Smooth muscle cell (in vitro differentiated cells): ENCODE data around the gene EIF3B. TPM values are rescaled to one million over a fixed set of nuclear protein-coding genes. Genes with fewer than 3 reads are reported as not detected.
"Not testable (repeated sequence)": the region's sequence is repeated elsewhere in the genome, so short reads cannot be mapped to it uniquely, and the experiment has no call there.

Experiments used
- DNase-seq: peaks from one replicate; lab custom pipeline; 2025; ENCODE audit not compliant: unreplicated experiment; lab: John Stamatoyannopoulos, UW
- H2AFZ ChIP-seq: fragments of 200-600 bp; sonication (generic); 2 replicates; pipeline ENCODE4 v1.6.0; 2016; ENCODE audit warnings: antibody characterized with exemption, low read depth, mild to moderate bottlenecking
- H3F3A ChIP-seq: fragments of 200-600 bp; sonication (generic); 2 replicates; pipeline ENCODE4 v1.6.0; 2017; ENCODE audit warnings: antibody characterized with exemption, low read depth
- H3K27ac ChIP-seq: fragments of 200-600 bp; sonication (generic); 2 replicates; pipeline ENCODE4 v1.5.1; 2016; ENCODE audit warnings: low read depth, mild to moderate bottlenecking
- H3K27me3 ChIP-seq: fragments of 200-600 bp; sonication (generic); 2 replicates; pipeline ENCODE4 v1.6.1; 2016; ENCODE audit warnings: low read depth, mild to moderate bottlenecking
- H3K36me3 ChIP-seq: fragments of 200-600 bp; sonication (generic); 2 replicates; pipeline ENCODE4 v1.5.1; 2016; ENCODE audit warnings: low read depth
- H3K4me1 ChIP-seq: fragments of 200-600 bp; sonication (generic); 2 replicates; pipeline ENCODE4 v1.5.1; 2016; ENCODE audit warnings: low read depth
- H3K4me2 ChIP-seq: fragments of 200-600 bp; sonication (generic); 2 replicates; pipeline ENCODE4 v1.6.0; 2016; ENCODE audit warnings: mild to moderate bottlenecking
- H3K4me3 ChIP-seq: fragments of 200-600 bp; sonication (generic); 2 replicates; pipeline ENCODE4 v1.5.1; 2016; ENCODE audit warnings: mild to moderate bottlenecking
- H3K79me2 ChIP-seq: fragments of 200-600 bp; sonication (generic); 2 replicates; pipeline ENCODE4 v1.6.0; 2016; ENCODE audit warnings: low read depth, mild to moderate bottlenecking
- H3K9ac ChIP-seq: fragments of 200-600 bp; sonication (generic); 2 replicates; pipeline ENCODE4 v1.6.0; 2016; ENCODE audit warnings: low read depth
- H3K9me3 ChIP-seq: fragments of 200-600 bp; sonication (generic); replicated peaks from 2 replicates; pipeline ENCODE4 v1.5.1; 2016; ENCODE audit warnings: low read depth
- H4K20me1 ChIP-seq: fragments of 200-600 bp; sonication (generic); 2 replicates; pipeline ENCODE4 v1.6.0; 2016; ENCODE audit warnings: low read depth
- WGBS: methylation state at CpG from one replicate; pipeline ENCODE4 v1.1.7; 2016; ENCODE audit warnings: low lambda C conversion rate; 5-methylcytosine and 5-hydroxymethylcytosine counted together
- polyA plus RNA-seq: library from polyadenylated mRNA; unstranded; fragments of >200 nt; fragmentation: Nextera tagmentation; extraction: Ambion mirVana; gene quantifications from 2 replicates; pipeline ENCODE4 v1.2.1, GENCODE V29; 2016
- total RNA-seq: library from RNA; depleted of rRNA; stranded (reverse); fragments of >200 nt; gene quantifications from 2 replicates; pipeline ENCODE4 v1.2.3, GENCODE V29; 2014
- TF ChIP-seq, protein P1 (sequence below): fragments of 200-600 bp; sonication (generic); IDR thresholded peaks from 2 replicates; pipeline ENCODE4 v1.5.1; 2017; ENCODE audit warnings: borderline replicate concordance, mild to moderate bottlenecking, antibody characterized with exemption; ENCODE audit not compliant: insufficient read depth, poor library complexity, severe bottlenecking

The EIF3B gene
- total and polyA plus RNA-seq, 2 experiments from 2014 or later, result 96.1 to 112 TPM

DNA sequence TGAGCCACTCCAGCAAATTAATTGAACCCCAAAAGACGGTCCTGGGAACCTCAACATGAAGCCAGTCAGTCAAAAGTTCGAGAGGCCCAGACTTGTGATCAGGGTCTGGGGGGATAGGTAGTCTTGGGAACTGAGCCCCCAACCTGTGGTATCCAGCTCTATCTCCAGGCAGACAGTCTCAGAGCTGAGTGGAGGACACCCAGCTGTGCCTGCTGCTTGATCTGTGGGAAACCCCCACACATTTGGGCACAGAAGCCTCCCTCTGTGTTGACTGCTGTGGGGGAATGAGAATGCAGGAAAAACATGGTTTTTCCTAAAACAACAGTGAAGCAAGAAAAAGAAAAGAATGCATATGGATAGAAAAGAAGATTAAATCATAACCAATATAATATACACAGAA is 24.1 kb upstream of the EIF3B start:
- Histone ChIP-seq H4K20me1 (no peaks in the 10 kb centered on the region), H3F3A (no peaks in the 10 kb centered on the region), H3K36me3 (no peaks in the 10 kb centered on the region), H3K4me1 (no peaks in the 10 kb centered on the region), H3K9ac (no peak overlapping the region), H2AFZ (no peak overlapping the region), H3K4me2 (no peak overlapping the region), H3K79me2 (no peaks in the 10 kb centered on the region), H3K4me3 (no peak overlapping the region), H3K27ac (no peak overlapping the region), H3K9me3 (no peaks in the 10 kb centered on the region), H3K27me3 (no peaks in the 10 kb centered on the region)
- TF ChIP-seq, protein P1, sequence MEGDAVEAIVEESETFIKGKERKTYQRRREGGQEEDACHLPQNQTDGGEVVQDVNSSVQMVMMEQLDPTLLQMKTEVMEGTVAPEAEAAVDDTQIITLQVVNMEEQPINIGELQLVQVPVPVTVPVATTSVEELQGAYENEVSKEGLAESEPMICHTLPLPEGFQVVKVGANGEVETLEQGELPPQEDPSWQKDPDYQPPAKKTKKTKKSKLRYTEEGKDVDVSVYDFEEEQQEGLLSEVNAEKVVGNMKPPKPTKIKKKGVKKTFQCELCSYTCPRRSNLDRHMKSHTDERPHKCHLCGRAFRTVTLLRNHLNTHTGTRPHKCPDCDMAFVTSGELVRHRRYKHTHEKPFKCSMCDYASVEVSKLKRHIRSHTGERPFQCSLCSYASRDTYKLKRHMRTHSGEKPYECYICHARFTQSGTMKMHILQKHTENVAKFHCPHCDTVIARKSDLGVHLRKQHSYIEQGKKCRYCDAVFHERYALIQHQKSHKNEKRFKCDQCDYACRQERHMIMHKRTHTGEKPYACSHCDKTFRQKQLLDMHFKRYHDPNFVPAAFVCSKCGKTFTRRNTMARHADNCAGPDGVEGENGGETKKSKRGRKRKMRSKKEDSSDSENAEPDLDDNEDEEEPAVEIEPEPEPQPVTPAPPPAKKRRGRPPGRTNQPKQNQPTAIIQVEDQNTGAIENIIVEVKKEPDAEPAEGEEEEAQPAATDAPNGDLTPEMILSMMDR, result no peak
- 95% methylated on average over 2 of the region's 2 CpGs for WGBS
- no peak for DNase-seq

DNA sequence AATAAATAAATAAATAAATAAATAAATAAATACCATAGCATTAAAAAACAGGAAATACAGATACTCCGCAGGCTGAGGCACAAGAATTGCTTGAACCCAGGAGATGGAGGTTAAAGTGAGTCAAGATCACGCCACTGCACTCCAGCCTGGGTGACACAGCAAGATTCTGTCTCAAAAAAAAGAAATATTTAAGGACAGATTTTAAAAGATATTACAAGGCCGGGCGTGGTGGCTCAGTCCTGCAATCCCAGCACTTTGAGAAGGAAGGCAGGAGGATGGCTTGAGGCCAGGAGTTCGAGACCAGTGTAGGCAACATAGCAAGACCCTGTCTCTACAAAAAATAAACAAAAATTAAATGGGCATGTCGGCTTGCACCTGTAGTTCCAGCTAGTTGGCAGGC is 22.9 kb upstream of the EIF3B start:
- Histone ChIP-seq H3K4me1 (no peaks in the 10 kb centered on the region), H3K27me3 (no peaks in the 10 kb centered on the region), H3K27ac (no peak overlapping the region), H3K79me2 (no peaks in the 10 kb centered on the region), H4K20me1 (no peaks in the 10 kb centered on the region), H3K4me2 (no peak overlapping the region), H3K4me3 (no peak overlapping the region), H3K9me3 (no peaks in the 10 kb centered on the region), H2AFZ (no peak overlapping the region), H3K9ac (no peak overlapping the region), H3F3A (no peaks in the 10 kb centered on the region), H3K36me3 (no peaks in the 10 kb centered on the region)
- WGBS, result 98% methylated on average over 6 of the region's 6 CpGs
- TF ChIP-seq, protein P1, result no peak
- no peak for DNase-seq

DNA sequence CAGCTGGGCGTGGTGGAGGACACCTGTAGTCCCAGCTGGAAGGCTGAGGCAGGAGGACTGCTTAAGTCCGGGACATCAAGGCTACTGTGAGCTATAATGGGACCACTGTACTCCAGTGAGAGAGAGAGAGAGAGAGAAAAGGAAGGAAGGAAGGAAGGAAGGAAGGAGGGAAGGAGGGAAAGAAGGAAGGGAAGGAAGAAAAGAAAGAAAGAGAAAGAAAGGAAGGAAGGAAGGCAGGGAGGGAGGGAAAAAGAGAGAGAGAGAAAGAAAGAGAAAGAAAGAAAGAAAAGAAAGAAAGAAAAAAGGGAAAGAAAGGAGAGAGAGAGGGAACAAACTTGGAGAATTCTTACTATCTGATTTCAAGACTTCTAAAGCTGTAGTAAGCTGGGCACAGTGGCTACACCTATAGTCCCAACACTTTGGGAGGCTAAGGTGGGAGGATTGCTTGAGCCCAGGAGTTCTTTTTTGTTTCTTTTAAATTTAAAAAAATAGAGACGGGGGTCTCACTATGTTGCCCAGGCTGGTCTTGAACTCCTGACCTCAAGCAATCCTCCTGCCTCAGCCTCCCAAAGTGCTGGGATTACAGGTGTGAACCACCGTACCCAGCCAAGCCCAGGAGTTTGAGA is 21.9 kb upstream of the EIF3B start:
- H3K79me2 ChIP-seq, H3K9me3 ChIP-seq, H3K36me3 ChIP-seq, DNase-seq, H3F3A ChIP-seq, H3K4me2 ChIP-seq, H3K27me3 ChIP-seq, H3K27ac ChIP-seq, H3K9ac ChIP-seq, H4K20me1 ChIP-seq, H2AFZ ChIP-seq, H3K4me1 ChIP-seq, H3K4me3 ChIP-seq: not testable (repeated sequence)
- 94% methylated on average over 4 of the region's 4 CpGs for WGBS

DNA sequence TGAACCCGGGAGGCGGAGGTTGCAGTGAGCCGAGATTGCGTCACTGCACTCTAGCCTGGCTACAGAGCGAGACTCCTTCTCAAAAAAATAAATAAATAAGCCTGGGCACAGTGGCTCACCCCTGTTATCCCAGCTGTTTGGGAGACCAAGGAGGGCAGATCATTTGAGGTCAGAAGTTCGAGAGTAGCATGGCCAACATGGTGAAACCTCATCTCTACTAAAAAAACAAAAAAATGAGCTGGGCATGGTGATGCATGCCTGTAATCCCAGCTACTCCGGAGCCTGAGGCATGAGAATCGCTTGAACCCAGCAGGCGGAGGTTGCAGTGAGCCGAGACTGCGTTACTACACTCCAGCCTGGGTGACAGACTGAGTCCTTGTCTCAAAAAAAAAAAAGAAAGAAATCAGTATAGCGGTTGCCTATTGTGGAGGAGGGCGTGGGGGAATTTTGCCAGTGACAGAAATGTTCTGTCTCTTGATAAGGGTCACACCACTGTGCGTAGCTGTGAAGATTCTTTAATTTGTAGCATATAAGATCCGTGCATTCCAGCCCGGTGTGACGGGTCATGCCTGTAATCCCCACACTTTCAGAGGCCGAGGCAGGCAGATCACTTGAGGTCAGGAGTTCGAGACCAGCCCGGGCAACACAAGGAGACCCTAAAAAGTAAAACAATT is 17.9 kb upstream of the EIF3B start:
- H3F3A ChIP-seq, result no peaks in the 10 kb centered on the region
- TF ChIP-seq, protein P1, result no peak
- 98% methylated on average over 20 of the region's 20 CpGs for WGBS
- no peak overlapping the region for H3K4me3 ChIP-seq
- H3K9me3 ChIP-seq, result no peaks in the 10 kb centered on the region
- no peak overlapping the region for H3K27ac ChIP-seq
- H3K27me3 ChIP-seq, result no peaks in the 10 kb centered on the region
- H3K4me1 ChIP-seq, result no peaks in the 10 kb centered on the region
- DNase-seq, result no peak
- peaks cover 3% of the 10 kb centered on the region for H3K79me2 ChIP-seq
- no peak overlapping the region for H2AFZ ChIP-seq
- no peak overlapping the region for H3K4me2 ChIP-seq
- H3K9ac ChIP-seq, result no peak overlapping the region
- no peaks in the 10 kb centered on the region for H3K36me3 ChIP-seq
- no peaks in the 10 kb centered on the region for H4K20me1 ChIP-seq

DNA sequence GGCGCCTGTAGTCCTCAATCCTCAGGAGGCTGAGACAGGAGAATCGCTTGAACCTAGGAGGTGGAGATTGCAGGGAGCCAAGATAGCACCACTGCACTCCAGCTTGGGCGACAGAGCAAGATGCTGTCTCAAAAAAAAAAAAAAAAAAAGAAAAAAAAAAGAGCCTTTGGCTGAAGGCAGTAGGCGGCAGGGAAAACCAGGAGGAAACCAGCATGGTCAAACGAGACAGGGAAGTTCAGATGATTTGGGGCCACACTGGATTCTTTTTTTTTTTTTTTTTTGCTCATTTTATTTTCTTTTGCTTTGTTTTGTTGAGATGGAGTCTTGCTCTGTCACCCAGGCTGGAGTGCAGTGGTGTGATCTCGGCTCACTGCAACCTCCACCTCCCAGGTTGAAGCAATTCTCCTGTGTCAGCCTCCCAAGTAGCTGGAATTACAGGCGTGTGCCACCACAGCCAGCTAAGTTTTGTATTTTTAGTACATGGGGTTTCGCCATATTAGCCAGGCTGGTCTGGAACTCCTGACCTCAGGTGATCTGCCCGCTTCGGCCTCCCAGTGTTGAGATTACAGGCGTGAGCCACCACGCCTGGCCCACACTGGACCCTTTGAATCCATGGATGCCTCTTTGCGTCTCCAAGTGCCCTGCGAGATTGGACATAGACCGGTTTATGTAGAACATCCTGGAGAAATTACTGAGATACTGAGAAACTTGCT is 7.1 kb upstream of the EIF3B start:
- not testable (repeated sequence) for DNase-seq, H4K20me1 ChIP-seq, H3K9ac ChIP-seq, H3K4me1 ChIP-seq, H3K27me3 ChIP-seq, H3K27ac ChIP-seq, H2AFZ ChIP-seq, H3K4me3 ChIP-seq, H3K9me3 ChIP-seq, H3F3A ChIP-seq, H3K79me2 ChIP-seq, H3K36me3 ChIP-seq, H3K4me2 ChIP-seq
- 94% methylated on average over 14 of the region's 15 CpGs for WGBS
